GM20000 (cell line): Measurements from ENCODE around the gene PLD5.

Experiments used
- DNase-seq: peaks from one replicate; pipeline ENCODE4 v3.0.0; 2012; ENCODE audit warnings: low spot score
- TF ChIP-seq, protein P1 (sequence below): IDR thresholded peaks from 2 replicates; pipeline ENCODE4 v1.5.1; 2012; ENCODE audit warnings: mild to moderate bottlenecking, control low read depth; ENCODE audit errors: extremely low read depth, missing control alignments

Gene PLD5

DNA sequence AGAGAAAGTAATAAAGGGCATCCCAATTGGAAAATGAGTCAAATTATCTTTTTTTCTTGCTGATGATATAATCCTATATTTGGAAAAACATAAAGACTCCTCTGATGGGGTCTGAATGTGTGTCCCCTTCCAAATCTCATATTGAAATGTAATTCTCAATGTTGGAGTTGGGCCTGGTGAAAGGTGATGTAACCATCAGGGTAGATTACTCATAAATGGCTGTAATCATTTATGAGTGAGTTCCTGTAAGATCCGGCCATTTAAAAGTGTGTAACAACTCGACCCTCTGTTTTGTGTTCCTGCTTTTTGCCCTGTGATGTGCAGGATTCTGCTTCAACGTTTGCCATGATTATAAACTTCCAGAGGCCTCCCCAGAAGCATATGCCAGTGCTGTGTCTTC, 481.3 kb downstream of the PLD5 start:
- TF ChIP-seq, protein P1, sequence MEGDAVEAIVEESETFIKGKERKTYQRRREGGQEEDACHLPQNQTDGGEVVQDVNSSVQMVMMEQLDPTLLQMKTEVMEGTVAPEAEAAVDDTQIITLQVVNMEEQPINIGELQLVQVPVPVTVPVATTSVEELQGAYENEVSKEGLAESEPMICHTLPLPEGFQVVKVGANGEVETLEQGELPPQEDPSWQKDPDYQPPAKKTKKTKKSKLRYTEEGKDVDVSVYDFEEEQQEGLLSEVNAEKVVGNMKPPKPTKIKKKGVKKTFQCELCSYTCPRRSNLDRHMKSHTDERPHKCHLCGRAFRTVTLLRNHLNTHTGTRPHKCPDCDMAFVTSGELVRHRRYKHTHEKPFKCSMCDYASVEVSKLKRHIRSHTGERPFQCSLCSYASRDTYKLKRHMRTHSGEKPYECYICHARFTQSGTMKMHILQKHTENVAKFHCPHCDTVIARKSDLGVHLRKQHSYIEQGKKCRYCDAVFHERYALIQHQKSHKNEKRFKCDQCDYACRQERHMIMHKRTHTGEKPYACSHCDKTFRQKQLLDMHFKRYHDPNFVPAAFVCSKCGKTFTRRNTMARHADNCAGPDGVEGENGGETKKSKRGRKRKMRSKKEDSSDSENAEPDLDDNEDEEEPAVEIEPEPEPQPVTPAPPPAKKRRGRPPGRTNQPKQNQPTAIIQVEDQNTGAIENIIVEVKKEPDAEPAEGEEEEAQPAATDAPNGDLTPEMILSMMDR: no peak
- DNase-seq: no peak

DNA sequence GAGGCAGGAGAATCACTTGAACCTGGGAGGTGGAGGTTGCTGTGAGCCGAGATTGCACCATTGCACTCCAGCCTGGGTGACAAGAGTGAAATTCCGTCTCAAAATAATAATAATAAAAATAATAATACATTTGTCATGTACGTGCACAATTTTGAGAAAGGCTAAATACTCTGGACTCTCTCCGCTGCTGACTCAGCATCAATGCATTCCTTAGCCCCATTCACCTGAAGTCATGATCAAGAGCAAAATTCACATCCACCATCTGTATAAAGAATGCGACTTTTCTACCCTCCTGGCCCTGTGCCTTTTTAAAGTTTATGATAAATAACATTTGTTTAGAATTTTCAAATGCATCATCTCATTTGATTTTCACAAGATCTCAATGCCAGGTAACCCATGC, 490.1 kb downstream of the PLD5 start:
- no peak for DNase-seq
- TF ChIP-seq, protein P1: no peak

GRCh38 chr1:242033447-242033846, 491.1 kb downstream of the PLD5 start:
- TF ChIP-seq, protein P1: no peak
- no peak for DNase-seq
